ENCODE results near the gene PRKAG2.

Gene PRKAG2

DNA sequence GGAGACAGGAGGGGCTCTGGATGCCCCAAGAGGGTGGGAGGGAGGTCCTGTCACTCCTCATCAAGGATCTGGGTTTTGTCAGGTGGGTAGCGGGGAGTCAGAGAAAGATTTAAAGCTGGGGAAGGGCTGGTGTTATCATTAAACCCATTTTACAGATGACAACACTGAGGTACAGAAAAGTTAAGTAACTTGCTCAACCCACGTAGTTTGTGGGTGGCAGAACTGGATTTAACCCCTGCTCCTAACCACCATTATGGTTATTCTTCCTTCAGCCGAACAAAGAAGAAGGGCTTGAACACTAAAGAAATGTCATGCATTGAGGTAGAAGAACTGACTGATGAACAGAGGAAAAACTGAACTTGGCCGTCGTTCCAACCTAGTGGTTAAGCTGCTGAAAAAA is 24.9 kb upstream of the PRKAG2 start:
- Histone ChIP-seq H3K4me3 (ENCODE audit: insufficient read depth, low read depth, low read length) (no peak overlapping the region), H3K27ac (ENCODE audit: insufficient read depth, low read depth, low read length, poor library complexity, severe bottlenecking) (no peak overlapping the region), H3K27me3 (ENCODE audit: control insufficient read depth, insufficient read depth, low read length, poor library complexity, severe bottlenecking) (no peaks in the 10 kb centered on the region), H3K9me3 (ENCODE audit: control insufficient read depth, low read length) (no peaks in the 10 kb centered on the region), H3K36me3 (ENCODE audit: control insufficient read depth, insufficient read depth, low read length) (no peaks in the 10 kb centered on the region), H3K4me1 (ENCODE audit: control insufficient read depth, insufficient read depth, low read length) (no peaks in the 10 kb centered on the region)
- 93 to 96% methylated on average over 5 of the region's 5 CpGs for WGBS, 2 experiments

DNA sequence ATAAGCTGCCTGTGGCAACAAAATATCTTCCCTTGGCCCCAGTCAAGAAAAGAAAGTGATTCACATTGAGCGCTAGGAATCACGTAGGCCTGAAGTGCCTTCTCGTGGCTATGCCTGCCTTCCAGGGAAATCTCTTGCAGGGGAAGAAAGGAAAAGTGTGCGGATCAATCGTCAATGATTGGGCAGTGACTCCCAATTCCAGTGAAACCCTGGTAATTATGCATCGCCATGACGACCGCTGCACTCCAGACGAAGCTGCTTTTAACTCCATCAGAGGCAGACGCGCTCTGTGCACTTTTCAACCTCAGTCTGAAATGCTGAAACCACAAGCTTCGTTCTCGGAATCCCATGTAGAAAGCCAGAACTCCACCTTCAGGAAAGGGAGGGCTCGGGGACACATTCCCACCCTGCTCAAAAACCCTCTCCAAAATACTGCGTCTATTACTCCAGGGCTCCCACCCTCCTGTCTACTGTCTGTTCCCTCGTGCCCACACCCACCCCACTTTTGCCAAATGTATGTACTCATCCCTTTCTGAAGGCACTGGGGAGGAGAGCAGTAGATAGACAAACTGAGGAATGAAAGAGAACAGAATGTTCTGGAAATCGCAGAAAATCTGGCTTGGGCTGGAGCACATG is 24.2 kb upstream of the PRKAG2 start:
- Histone ChIP-seq H3K4me1 (ENCODE audit: control insufficient read depth, insufficient read depth, low read length) (no peaks in the 10 kb centered on the region), H3K27me3 (ENCODE audit: control insufficient read depth, insufficient read depth, low read length, poor library complexity, severe bottlenecking) (no peaks in the 10 kb centered on the region), H3K36me3 (ENCODE audit: control insufficient read depth, insufficient read depth, low read length) (no peaks in the 10 kb centered on the region), H3K27ac (ENCODE audit: insufficient read depth, low read depth, low read length, poor library complexity, severe bottlenecking) (no peak overlapping the region), H3K4me3 (ENCODE audit: insufficient read depth, low read depth, low read length) (no peak overlapping the region), H3K9me3 (ENCODE audit: control insufficient read depth, low read length) (no peaks in the 10 kb centered on the region)
- WGBS, 2 experiments: 89 to 90% methylated on average over 17 of the region's 17 CpGs

GRCh38 chr7:151900591-151900985 is 23.7 kb upstream of the PRKAG2 start:
- no peaks in the 10 kb centered on the region for H3K36me3 ChIP-seq (ENCODE audit: control insufficient read depth, insufficient read depth, low read length)
- no peaks in the 10 kb centered on the region for H3K4me1 ChIP-seq (ENCODE audit: control insufficient read depth, insufficient read depth, low read length)
- no peak overlapping the region for H3K4me3 ChIP-seq (ENCODE audit: insufficient read depth, low read depth, low read length)
- H3K27ac ChIP-seq (ENCODE audit: insufficient read depth, low read depth, low read length, poor library complexity, severe bottlenecking): no peak overlapping the region
- H3K27me3 ChIP-seq (ENCODE audit: control insufficient read depth, insufficient read depth, low read length, poor library complexity, severe bottlenecking): no peaks in the 10 kb centered on the region
- no peaks in the 10 kb centered on the region for H3K9me3 ChIP-seq (ENCODE audit: control insufficient read depth, low read length)
- WGBS, 2 experiments: 94 to 95% methylated on average over 5 of the region's 5 CpGs

GRCh38 chr7:151899513-151900360 is 22.8 kb upstream of the PRKAG2 start:
- WGBS, 2 experiments: 90 to 91% methylated on average over 18 of the region's 18 CpGs
- Histone ChIP-seq H3K9me3 (ENCODE audit: control insufficient read depth, low read length) (no peaks in the 10 kb centered on the region), H3K27ac (ENCODE audit: insufficient read depth, low read depth, low read length, poor library complexity, severe bottlenecking) (no peak overlapping the region), H3K4me1 (ENCODE audit: control insufficient read depth, insufficient read depth, low read length) (peaks cover 3% of the 10 kb centered on the region), H3K4me3 (ENCODE audit: insufficient read depth, low read depth, low read length) (no peak overlapping the region), H3K36me3 (ENCODE audit: control insufficient read depth, insufficient read depth, low read length) (no peaks in the 10 kb centered on the region), H3K27me3 (ENCODE audit: control insufficient read depth, insufficient read depth, low read length, poor library complexity, severe bottlenecking) (no peaks in the 10 kb centered on the region)

- Histone ChIP-seq H3K27ac (ENCODE audit: insufficient read depth, low read depth, low read length, poor library complexity, severe bottlenecking) (no peak overlapping the region), H3K9me3 (ENCODE audit: control insufficient read depth, low read length) (no peaks in the 10 kb centered on the region), H3K4me1 (ENCODE audit: control insufficient read depth, insufficient read depth, low read length) (peaks cover 3% of the 10 kb centered on the region), H3K4me3 (ENCODE audit: insufficient read depth, low read depth, low read length) (no peak overlapping the region), H3K27me3 (ENCODE audit: control insufficient read depth, insufficient read depth, low read length, poor library complexity, severe bottlenecking) (no peaks in the 10 kb centered on the region), H3K36me3 (ENCODE audit: control insufficient read depth, insufficient read depth, low read length) (no peaks in the 10 kb centered on the region)
- WGBS, 2 experiments: 85 to 86% methylated on average over 18 of the region's 18 CpGs
Measured at GRCh38 chr7:151897951-151898686, 21.2 kb upstream of the PRKAG2 start.

- no peak overlapping the region for H3K4me3 ChIP-seq (ENCODE audit: insufficient read depth, low read depth, low read length)
- H3K27me3 ChIP-seq (ENCODE audit: control insufficient read depth, insufficient read depth, low read length, poor library complexity, severe bottlenecking): no peaks in the 10 kb centered on the region
- H3K4me1 ChIP-seq (ENCODE audit: control insufficient read depth, insufficient read depth, low read length): peaks cover 3% of the 10 kb centered on the region
- H3K9me3 ChIP-seq (ENCODE audit: control insufficient read depth, low read length): no peaks in the 10 kb centered on the region
- H3K36me3 ChIP-seq (ENCODE audit: control insufficient read depth, insufficient read depth, low read length): no peaks in the 10 kb centered on the region
- WGBS, 2 experiments: 34 to 42% methylated on average over 15 to 16 of the region's 16 CpGs
- H3K27ac ChIP-seq (ENCODE audit: insufficient read depth, low read depth, low read length, poor library complexity, severe bottlenecking): no peak overlapping the region
Measured at GRCh38 chr7:151897161-151897731, 20.3 kb upstream of the PRKAG2 start.

DNA sequence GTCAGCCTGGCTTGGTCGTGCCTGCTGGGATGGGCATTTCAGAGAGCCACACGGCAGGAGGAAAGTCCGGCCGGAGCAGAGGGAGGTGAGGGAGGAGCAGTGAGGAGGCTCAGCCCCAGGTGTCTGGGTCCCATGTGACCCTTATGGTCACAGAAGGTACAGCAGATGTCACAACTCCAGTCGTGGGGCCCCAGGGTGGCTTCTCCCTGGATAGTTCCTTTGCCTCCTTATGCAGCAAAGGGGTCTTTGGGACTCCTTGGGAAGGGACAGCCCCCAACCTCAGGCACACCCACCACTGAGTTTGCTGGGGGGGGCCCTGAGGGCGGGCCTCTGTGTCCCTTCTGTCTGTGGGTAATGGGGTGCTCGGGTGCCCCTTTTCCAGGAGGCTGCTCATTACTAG is 19.6 kb upstream of the PRKAG2 start:
- Histone ChIP-seq H3K36me3 (ENCODE audit: control insufficient read depth, insufficient read depth, low read length) (no peaks in the 10 kb centered on the region), H3K27me3 (ENCODE audit: control insufficient read depth, insufficient read depth, low read length, poor library complexity, severe bottlenecking) (no peaks in the 10 kb centered on the region), H3K4me1 (ENCODE audit: control insufficient read depth, insufficient read depth, low read length) (peaks cover 3% of the 10 kb centered on the region), H3K27ac (ENCODE audit: insufficient read depth, low read depth, low read length, poor library complexity, severe bottlenecking) (no peak overlapping the region), H3K9me3 (ENCODE audit: control insufficient read depth, low read length) (no peaks in the 10 kb centered on the region), H3K4me3 (ENCODE audit: insufficient read depth, low read depth, low read length) (no peak overlapping the region)
- WGBS, 2 experiments: 85 to 87% methylated on average over 7 of the region's 7 CpGs

GRCh38 chr7:151896086-151896485 is 19.2 kb upstream of the PRKAG2 start:
- 95% methylated on average over 4 of the region's 4 CpGs for WGBS, 2 experiments
- H3K27me3 ChIP-seq (ENCODE audit: control insufficient read depth, insufficient read depth, low read length, poor library complexity, severe bottlenecking): no peaks in the 10 kb centered on the region
- peaks cover 7% of the 10 kb centered on the region for H3K4me1 ChIP-seq (ENCODE audit: control insufficient read depth, insufficient read depth, low read length)
- H3K9me3 ChIP-seq (ENCODE audit: control insufficient read depth, low read length): no peaks in the 10 kb centered on the region
- H3K4me3 ChIP-seq (ENCODE audit: insufficient read depth, low read depth, low read length): no peak overlapping the region
- no peaks in the 10 kb centered on the region for H3K36me3 ChIP-seq (ENCODE audit: control insufficient read depth, insufficient read depth, low read length)
- no peak overlapping the region for H3K27ac ChIP-seq (ENCODE audit: insufficient read depth, low read depth, low read length, poor library complexity, severe bottlenecking)

GRCh38 chr7:151895631-151896031 is 18.7 kb upstream of the PRKAG2 start:
- Histone ChIP-seq H3K9me3 (ENCODE audit: control insufficient read depth, low read length) (no peaks in the 10 kb centered on the region), H3K27ac (ENCODE audit: insufficient read depth, low read depth, low read length, poor library complexity, severe bottlenecking) (no peak overlapping the region), H3K36me3 (ENCODE audit: control insufficient read depth, insufficient read depth, low read length) (no peaks in the 10 kb centered on the region), H3K27me3 (ENCODE audit: control insufficient read depth, insufficient read depth, low read length, poor library complexity, severe bottlenecking) (no peaks in the 10 kb centered on the region), H3K4me3 (ENCODE audit: insufficient read depth, low read depth, low read length) (no peak overlapping the region), H3K4me1 (ENCODE audit: control insufficient read depth, insufficient read depth, low read length) (peaks cover 11% of the 10 kb centered on the region)
- 86 to 87% methylated on average over 10 of the region's 10 CpGs for WGBS, 2 experiments

Measured in ectodermal cell (in vitro differentiated cells).